ENCODE results near the gene TCF12.

Gene TCF12

GRCh38 chr15:57018151-57018550, 99.7 kb downstream of the TCF12 start:
- H3K4me3 ChIP-seq (ENCODE audit: control insufficient read depth, low read depth, low read length) = no peak overlapping the region
- no peak for DNase-seq (ENCODE audit: low read depth)
- TF ChIP-seq CTCF (IDR thresholded peaks at IDR 0.05; ENCODE audit: control insufficient read depth, insufficient read depth, low read depth, low read length, missing control alignments) = no peak

DNA sequence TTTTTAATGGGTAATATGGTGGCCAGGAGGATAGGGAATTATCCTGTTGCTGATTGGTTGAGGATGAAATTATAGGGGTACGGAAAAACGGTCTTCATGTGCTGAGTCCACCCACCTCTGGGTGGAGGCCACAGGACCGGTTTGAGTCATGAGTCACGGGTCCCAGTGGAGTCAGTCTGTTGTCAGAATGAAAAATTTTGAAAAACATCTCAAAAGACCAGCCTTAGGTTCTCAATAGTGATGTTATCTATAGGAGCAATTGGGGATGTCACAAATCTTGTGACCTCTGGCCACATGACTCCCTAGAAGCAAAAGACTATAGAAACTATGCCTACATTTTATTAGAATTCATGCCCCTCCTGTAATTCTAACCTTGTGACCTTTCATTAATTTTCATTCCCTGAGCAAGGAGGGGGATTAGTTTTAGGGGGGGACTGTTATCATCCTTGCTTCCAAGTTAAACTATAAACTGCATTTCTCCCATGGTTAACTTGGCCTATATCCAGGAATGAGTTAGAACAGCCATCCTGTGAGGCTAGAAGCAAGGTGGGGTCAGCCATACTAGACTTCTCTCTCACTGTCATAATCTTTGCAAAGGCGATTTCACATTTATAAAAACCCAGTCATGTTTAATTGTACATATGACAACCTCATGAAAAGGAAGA, 101.2 kb downstream of the TCF12 start:
- no peak for DNase-seq (ENCODE audit: low read depth)
- no peak for TF ChIP-seq CTCF (IDR thresholded peaks at IDR 0.05; ENCODE audit: control insufficient read depth, insufficient read depth, low read depth, low read length, missing control alignments)
- H3K4me3 ChIP-seq (ENCODE audit: control insufficient read depth, low read depth, low read length) = no peak overlapping the region

DNA sequence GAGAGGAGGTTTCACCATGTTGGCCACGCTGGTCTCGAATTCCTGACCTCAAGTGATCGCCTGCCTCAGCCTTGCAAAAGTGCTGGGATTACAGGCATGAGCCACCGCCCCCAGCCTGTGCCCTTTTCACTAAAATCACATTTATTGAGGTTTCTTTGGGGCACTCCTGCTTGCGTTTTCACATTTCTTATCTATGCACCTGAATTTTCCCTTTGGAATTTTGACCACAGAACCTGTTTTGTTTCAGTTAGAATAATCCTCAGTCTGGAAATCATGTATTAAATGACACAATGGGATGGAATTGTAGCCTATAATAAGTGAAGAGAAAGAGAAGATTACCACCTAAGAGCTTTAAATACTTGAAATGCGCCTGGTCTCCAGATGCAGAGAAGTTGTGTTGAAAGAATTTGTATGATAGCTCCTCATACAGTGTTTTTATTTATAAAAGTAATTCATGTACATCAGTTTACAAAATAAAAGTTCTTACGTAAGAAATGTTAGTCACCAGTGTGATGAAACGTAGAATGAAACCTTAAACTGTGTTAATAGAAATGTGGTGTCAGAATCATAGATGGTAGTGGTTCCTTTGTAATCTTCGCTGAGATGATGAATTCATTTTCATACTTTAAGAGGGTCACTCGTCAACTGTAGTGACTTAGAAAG, 107.0 kb downstream of the TCF12 start:
- no peak overlapping the region for H3K4me3 ChIP-seq (ENCODE audit: control insufficient read depth, low read depth, low read length)
- no peak for TF ChIP-seq CTCF (IDR thresholded peaks at IDR 0.05; ENCODE audit: control insufficient read depth, insufficient read depth, low read depth, low read length, missing control alignments)
- no peak for DNase-seq (ENCODE audit: low read depth)

DNA sequence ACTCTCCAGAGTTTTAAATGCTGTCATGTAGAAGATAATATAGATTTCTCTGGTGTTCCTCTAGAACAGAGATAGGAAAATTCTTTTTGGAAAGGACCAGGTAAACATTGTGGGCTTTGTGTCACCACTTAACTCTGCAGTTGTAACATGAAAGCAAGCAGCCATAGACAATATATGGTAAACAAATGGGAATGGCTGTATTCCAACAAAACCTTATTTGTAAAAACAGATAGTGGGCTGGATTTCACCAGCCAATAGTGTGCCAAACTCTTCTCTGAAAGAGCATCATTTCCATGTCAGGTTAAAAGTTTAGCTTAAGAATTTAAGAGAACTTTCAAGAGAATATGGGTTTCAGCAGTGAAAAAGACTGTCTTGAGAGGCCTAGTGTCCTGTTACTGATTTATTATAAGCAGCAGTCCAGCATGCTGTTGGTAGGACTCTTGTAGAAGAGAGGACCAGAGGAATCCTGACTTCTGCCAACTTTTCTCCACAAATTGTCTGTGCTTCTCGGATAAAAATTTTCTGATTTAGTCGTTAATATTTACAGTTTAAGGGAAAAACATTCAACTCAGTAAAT, 107.7 kb downstream of the TCF12 start:
- no peak for DNase-seq (ENCODE audit: low read depth)
- no peak overlapping the region for H3K4me3 ChIP-seq (ENCODE audit: control insufficient read depth, low read depth, low read length)
- no peak for TF ChIP-seq CTCF (IDR thresholded peaks at IDR 0.05; ENCODE audit: control insufficient read depth, insufficient read depth, low read depth, low read length, missing control alignments)

GRCh38 chr15:57027596-57027995, 109.2 kb downstream of the TCF12 start:
- no peak for DNase-seq (ENCODE audit: low read depth)
- H3K4me3 ChIP-seq (ENCODE audit: control insufficient read depth, low read depth, low read length) = no peak overlapping the region

GRCh38 chr15:57028176-57028575, 109.7 kb downstream of the TCF12 start:
- no peak for DNase-seq (ENCODE audit: low read depth)
- no peak for TF ChIP-seq CTCF (IDR thresholded peaks at IDR 0.05; ENCODE audit: control insufficient read depth, insufficient read depth, low read depth, low read length, missing control alignments)
- H3K4me3 ChIP-seq (ENCODE audit: control insufficient read depth, low read depth, low read length) = no peak overlapping the region

More at GRCh38 chr15:57027596-57027995, 109.2 kb downstream of the TCF12 start:
- TF ChIP-seq CTCF (IDR thresholded peaks at IDR 0.05; ENCODE audit: control insufficient read depth, insufficient read depth, low read depth, low read length, missing control alignments) = no peak

Measured in AG09309 (cell line).